ENCODE data around the gene CRACR2A. TPM values are rescaled to one million over a fixed set of nuclear protein-coding genes. Genes with fewer than 3 reads are reported as not detected.

The CRACR2A gene
- total and polyA plus RNA-seq, 5 donors from 2014 or later, result 8.2 to 42.9 (median 12.0) TPM

DNA sequence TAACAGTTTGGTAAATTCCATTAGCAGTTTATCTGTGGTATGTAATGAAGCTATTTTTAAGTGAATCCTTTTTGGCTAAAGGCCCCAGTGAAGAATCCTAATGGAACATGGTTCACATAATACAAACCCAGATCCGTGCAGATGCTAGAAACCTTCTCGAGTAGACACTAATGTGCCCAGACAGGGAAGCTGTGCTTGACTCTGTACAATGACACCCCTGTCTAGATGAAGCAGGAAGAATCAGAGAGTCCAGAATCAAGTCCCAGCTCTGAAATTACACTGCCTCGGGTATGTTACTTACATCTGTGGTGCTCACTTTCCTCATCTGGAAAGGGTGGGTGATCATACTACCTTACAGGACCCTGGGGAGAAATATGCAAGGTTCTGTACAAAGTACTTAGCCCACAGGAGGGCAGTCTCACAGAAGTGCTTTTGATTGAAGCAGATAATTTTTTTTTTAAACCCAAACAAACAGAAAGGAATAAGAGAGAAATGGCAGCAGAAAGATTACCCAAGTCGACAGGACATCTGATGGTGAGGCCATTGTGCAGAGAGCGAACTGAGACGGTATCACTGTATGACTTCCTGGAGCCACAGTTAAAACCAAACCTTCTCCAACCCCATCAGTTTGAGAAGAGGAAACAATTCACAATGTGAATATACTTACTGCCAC lies 8.5 kb downstream of the CRACR2A start:
- Mint-ChIP-seq H3K4me3 (peak overlapping the region in 3 of 4 donors; percentile 10 to 52 (median 47)), H3K27me3 (no peaks in the 10 kb centered on the region), H3K9me3 (peaks cover 0 to 5% (median 0%) of the 10 kb centered on the region in 7 donors), H3K27ac (peak overlapping the region; percentile 32 to 77 (median 60)), H3K36me3 (peaks cover 27% of the 10 kb centered on the region), H3K4me1 (peaks cover 16 to 56% (median 37%) of the 10 kb centered on the region in 4 donors)
- peaks cover 28% of the 10 kb centered on the region for H3K4me1 ChIP-seq (ENCODE audit: control insufficient read depth, insufficient read depth, low read length, poor library complexity, severe bottlenecking)
- no peaks in the 10 kb centered on the region for H3K9me3 ChIP-seq (ENCODE audit: control insufficient read depth in 2 of 2, low read length in 2 of 2)
- DNase-seq, result no peak
- H3K27ac ChIP-seq (ENCODE audit: insufficient read depth, low read length, poor library complexity, severe bottlenecking), result no peak overlapping the region
- H3K4me3 ChIP-seq (ENCODE audit: low read depth, low read length), result no peak overlapping the region
- peaks cover 30% of the 10 kb centered on the region for H3K36me3 ChIP-seq (ENCODE audit: control insufficient read depth, insufficient read depth, low read length)
- ATAC-seq (ENCODE audit: low read depth in 2 of 2), result no peak
- H3K27me3 ChIP-seq (ENCODE audit: control insufficient read depth, insufficient read depth, low read length), result no peaks in the 10 kb centered on the region

DNA sequence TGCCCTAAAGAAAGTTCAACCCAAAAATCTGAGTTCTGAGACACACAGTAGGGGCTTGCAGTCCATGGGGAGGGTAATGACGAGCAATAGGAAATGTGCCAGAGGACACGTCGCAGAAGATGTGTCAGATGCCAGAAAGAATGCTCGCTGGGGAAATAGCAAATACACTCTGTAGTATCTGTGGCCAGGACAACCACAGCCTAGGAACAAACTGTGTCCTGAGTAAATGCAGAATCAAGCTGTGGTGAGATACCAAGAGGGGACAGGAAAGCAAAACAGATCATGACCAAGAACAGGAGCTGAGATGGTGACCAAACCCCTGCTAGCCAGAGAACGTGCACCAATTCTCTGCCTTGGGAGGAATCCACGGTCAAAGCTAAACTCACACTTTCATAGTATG lies 9.1 kb downstream of the CRACR2A start:
- Histone ChIP-seq H3K36me3 (ENCODE audit: control insufficient read depth, insufficient read depth, low read length) (peaks cover 30% of the 10 kb centered on the region), H3K27me3 (ENCODE audit: control insufficient read depth, insufficient read depth, low read length) (no peaks in the 10 kb centered on the region), H3K9me3 (ENCODE audit: control insufficient read depth in 2 of 2, low read length in 2 of 2) (no peaks in the 10 kb centered on the region), H3K27ac (ENCODE audit: insufficient read depth, low read length, poor library complexity, severe bottlenecking) (no peak overlapping the region), H3K4me1 (ENCODE audit: control insufficient read depth, insufficient read depth, low read length, poor library complexity, severe bottlenecking) (peaks cover 26% of the 10 kb centered on the region), H3K4me3 (ENCODE audit: low read depth, low read length) (no peak overlapping the region)
- Mint-ChIP-seq H3K4me1 (peaks cover 13 to 51% (median 36%) of the 10 kb centered on the region in 4 donors), H3K27me3 (no peaks in the 10 kb centered on the region), H3K27ac (peak overlapping the region in 2 of 3 donors; percentile 60 to 76), H3K4me3 (peak overlapping the region in 2 of 4 donors; percentile 8 to 10), H3K36me3 (peaks cover 24% of the 10 kb centered on the region), H3K9me3 (peaks cover 0 to 5% (median 0%) of the 10 kb centered on the region in 7 donors)
- DNase-seq, result no peak
- no peak for ATAC-seq (ENCODE audit: low read depth in 2 of 2)

DNA sequence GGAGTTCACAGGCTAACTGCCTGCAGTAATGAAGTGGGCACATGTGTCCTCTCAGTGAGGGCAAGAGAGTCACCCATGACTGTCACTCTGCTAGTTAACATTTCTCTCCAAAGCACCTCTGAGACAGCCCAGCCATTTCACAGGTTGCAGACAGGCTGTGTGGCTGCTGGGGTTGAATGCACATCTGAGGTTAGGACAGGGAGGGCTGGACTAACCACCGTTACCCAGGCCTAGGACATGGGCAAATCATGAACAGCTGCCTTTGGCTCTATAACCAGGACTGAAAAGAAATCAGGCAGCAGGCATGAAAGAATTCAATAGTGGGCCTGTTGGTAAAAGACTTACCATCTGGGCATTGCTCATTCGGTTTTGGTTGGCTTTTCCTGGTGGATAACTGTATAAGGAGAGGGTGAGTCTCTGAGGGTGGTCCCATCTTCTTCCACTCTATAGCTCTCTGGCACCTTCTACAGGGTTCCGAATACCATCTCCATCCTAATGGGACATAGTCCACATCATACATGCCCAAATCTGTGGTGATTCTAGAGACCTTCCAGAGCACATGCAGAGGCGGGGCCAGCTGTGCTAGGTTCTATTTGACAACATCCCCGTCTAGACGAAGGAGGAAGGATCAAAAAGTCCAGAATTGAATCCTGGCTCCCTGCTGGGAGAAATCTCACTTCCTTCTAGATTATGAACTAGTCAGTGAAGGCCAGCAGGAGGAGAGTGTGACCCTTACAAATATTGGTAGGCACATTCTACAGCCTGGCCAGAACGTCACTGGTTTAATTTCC lies 10.8 kb downstream of the CRACR2A start:
- Mint-ChIP-seq H3K36me3 (peaks cover 28% of the 10 kb centered on the region), H3K4me1 (peaks cover 10 to 41% (median 32%) of the 10 kb centered on the region in 4 donors), H3K27ac (peak overlapping the region in 2 of 3 donors; percentile 16 to 17), H3K9me3 (peaks cover 0 to 5% (median 0%) of the 10 kb centered on the region in 7 donors), H3K4me3 (no peak overlapping the region), H3K27me3 (no peaks in the 10 kb centered on the region)
- no peak overlapping the region for H3K4me3 ChIP-seq (ENCODE audit: low read depth, low read length)
- no peaks in the 10 kb centered on the region for H3K9me3 ChIP-seq (ENCODE audit: control insufficient read depth in 2 of 2, low read length in 2 of 2)
- H3K36me3 ChIP-seq (ENCODE audit: control insufficient read depth, insufficient read depth, low read length), result peaks cover 31% of the 10 kb centered on the region
- DNase-seq (no peak), ATAC-seq (ENCODE audit: low read depth in 2 of 2) (no peak)
- no peak overlapping the region for H3K27ac ChIP-seq (ENCODE audit: insufficient read depth, low read length, poor library complexity, severe bottlenecking)
- no peaks in the 10 kb centered on the region for H3K27me3 ChIP-seq (ENCODE audit: control insufficient read depth, insufficient read depth, low read length)
- peaks cover 8% of the 10 kb centered on the region for H3K4me1 ChIP-seq (ENCODE audit: control insufficient read depth, insufficient read depth, low read length, poor library complexity, severe bottlenecking)

DNA sequence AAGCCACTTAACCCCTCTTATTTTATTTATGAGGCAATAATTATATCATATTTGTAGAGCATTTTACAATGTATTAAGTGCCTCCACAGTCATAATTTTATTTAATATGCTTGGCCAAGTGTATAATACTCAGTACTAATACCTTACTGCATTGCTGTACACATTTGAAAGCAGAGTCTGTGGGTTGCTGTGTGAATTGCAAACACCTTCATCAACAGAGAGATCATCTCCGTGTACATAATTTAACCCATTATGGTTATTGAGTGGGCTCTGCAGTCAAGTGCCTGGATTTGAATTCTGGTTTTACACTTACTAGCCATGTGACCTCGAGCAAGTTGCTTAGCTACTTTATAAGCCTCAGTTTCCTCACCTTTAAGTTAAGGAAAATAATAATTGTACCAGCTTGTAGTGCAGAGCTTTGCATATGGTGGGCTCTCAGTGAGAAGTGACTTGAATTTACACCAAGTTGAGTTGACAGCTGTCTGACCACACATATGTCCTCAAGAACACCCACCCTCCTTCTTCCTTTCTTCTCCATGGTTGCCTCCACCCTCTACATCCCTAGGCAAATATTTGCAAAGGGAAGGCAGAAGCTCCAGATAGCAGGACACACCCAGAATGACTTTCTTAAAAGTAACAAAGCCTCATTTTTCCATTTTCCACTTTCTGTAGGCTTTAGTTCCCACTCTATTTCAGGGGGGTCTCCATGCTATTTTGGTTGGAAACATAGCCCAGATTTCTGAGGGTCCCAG lies 12.3 kb downstream of the CRACR2A start:
- Mint-ChIP-seq H3K27me3 (no peaks in the 10 kb centered on the region), H3K9me3 (no peaks in the 10 kb centered on the region), H3K36me3 (peaks cover 24% of the 10 kb centered on the region), H3K4me1 (peaks cover 10 to 30% (median 24%) of the 10 kb centered on the region in 4 donors), H3K4me3 (no peak overlapping the region), H3K27ac (peak overlapping the region in 1 of 3 donors; percentile 16)
- H3K36me3 ChIP-seq (ENCODE audit: control insufficient read depth, insufficient read depth, low read length), result peaks cover 21% of the 10 kb centered on the region
- DNase-seq, result no peak
- H3K4me3 ChIP-seq (ENCODE audit: low read depth, low read length), result no peak overlapping the region
- no peak for ATAC-seq (ENCODE audit: low read depth in 2 of 2)
- no peaks in the 10 kb centered on the region for H3K27me3 ChIP-seq (ENCODE audit: control insufficient read depth, insufficient read depth, low read length)
- no peaks in the 10 kb centered on the region for H3K9me3 ChIP-seq (ENCODE audit: control insufficient read depth in 2 of 2, low read length in 2 of 2)
- no peak overlapping the region for H3K27ac ChIP-seq (ENCODE audit: insufficient read depth, low read length, poor library complexity, severe bottlenecking)
- no peaks in the 10 kb centered on the region for H3K4me1 ChIP-seq (ENCODE audit: control insufficient read depth, insufficient read depth, low read length, poor library complexity, severe bottlenecking)

DNA sequence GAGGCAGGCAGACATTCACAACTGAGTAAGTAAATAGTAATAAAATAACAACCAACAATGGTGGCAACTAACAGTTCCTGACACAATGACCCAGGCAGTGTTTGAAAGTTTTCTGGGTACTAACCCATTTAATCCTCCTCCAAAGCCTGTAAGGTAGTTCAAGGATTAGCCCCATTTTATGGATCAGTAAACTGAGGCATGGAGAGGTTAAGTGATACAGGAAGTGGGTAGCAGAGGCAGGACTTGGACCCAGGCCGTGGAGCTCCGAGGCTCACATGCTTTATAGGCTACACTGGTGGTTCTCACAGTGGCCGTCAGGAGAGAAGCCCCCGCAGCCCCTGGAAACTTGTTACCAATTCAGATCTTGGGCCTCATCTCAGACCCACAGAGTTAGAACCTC lies 17.5 kb downstream of the CRACR2A start:
- DNase-seq (no peak), ATAC-seq (ENCODE audit: low read depth in 2 of 2) (no peak)
- Histone ChIP-seq H3K4me3 (ENCODE audit: low read depth, low read length) (no peak overlapping the region), H3K9me3 (ENCODE audit: control insufficient read depth in 2 of 2, low read length in 2 of 2) (no peaks in the 10 kb centered on the region), H3K27ac (ENCODE audit: insufficient read depth, low read length, poor library complexity, severe bottlenecking) (no peak overlapping the region), H3K27me3 (ENCODE audit: control insufficient read depth, insufficient read depth, low read length) (no peaks in the 10 kb centered on the region), H3K4me1 (ENCODE audit: control insufficient read depth, insufficient read depth, low read length, poor library complexity, severe bottlenecking) (no peaks in the 10 kb centered on the region), H3K36me3 (ENCODE audit: control insufficient read depth, insufficient read depth, low read length) (peaks cover 35% of the 10 kb centered on the region)
- Mint-ChIP-seq H3K27me3 (no peaks in the 10 kb centered on the region), H3K4me1 (peaks cover 3 to 22% (median 6%) of the 10 kb centered on the region in 4 donors), H3K4me3 (no peak overlapping the region), H3K36me3 (peaks cover 30% of the 10 kb centered on the region), H3K27ac (no peak overlapping the region), H3K9me3 (no peaks in the 10 kb centered on the region)

DNA sequence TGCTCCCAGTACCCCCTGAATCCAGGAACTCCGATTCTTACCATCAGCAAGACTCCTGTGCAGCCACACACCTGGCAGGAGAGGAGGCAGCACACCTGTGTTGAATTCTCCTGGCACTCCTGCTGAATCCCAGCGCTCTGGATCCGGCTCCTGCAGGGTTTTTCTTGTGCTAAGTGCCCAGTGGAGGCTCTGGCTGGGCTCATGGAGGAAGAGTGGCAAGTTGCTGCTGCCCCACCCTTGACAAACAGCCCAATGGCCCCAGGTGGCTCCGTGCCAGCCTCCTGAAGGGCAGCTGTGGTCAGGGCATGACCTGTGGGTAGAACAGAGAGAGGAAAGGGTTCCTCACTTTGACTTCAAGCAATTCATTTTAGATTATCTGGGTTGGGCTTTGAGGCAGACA lies 20.0 kb downstream of the CRACR2A start:
- H3K4me3 ChIP-seq (ENCODE audit: low read depth, low read length), result no peak overlapping the region
- DNase-seq (no peak), ATAC-seq (ENCODE audit: low read depth in 2 of 2) (no peak)
- H3K36me3 ChIP-seq (ENCODE audit: control insufficient read depth, insufficient read depth, low read length), result peaks cover 57% of the 10 kb centered on the region
- Mint-ChIP-seq H3K27me3 (no peaks in the 10 kb centered on the region), H3K4me1 (peaks cover 7 to 15% (median 12%) of the 10 kb centered on the region in 4 donors), H3K9me3 (no peaks in the 10 kb centered on the region), H3K4me3 (no peak overlapping the region), H3K27ac (no peak overlapping the region), H3K36me3 (peaks cover 47% of the 10 kb centered on the region)
- no peak overlapping the region for H3K27ac ChIP-seq (ENCODE audit: insufficient read depth, low read length, poor library complexity, severe bottlenecking)
- no peaks in the 10 kb centered on the region for H3K9me3 ChIP-seq (ENCODE audit: control insufficient read depth in 2 of 2, low read length in 2 of 2)
- no peaks in the 10 kb centered on the region for H3K4me1 ChIP-seq (ENCODE audit: control insufficient read depth, insufficient read depth, low read length, poor library complexity, severe bottlenecking)
- no peaks in the 10 kb centered on the region for H3K27me3 ChIP-seq (ENCODE audit: control insufficient read depth, insufficient read depth, low read length)

DNA sequence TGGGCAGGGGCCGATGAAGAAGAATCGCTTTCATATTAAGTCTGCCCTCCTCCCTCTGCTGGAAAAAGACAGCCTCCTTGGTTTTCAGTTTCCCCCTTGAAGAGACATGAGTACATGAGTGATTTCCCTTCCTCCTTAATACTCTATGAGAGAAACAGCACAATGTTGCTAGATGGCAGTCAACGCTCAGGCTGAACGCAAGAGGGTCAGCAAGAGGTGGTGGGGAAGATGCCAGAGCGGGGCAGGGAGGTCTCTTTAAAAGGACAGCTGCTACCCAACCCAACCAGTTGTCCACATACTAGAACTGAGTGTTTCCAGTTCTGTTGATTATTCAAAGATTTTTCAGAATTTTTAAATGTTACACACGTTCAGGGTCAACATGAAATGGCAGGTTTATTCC lies 22.8 kb downstream of the CRACR2A start:
- H3K4me1 ChIP-seq (ENCODE audit: control insufficient read depth, insufficient read depth, low read length, poor library complexity, severe bottlenecking), result no peaks in the 10 kb centered on the region
- no peak overlapping the region for H3K27ac ChIP-seq (ENCODE audit: insufficient read depth, low read length, poor library complexity, severe bottlenecking)
- Mint-ChIP-seq H3K4me1 (peaks cover 9 to 34% (median 24%) of the 10 kb centered on the region in 4 donors), H3K9me3 (peaks cover 0 to 4% (median 0%) of the 10 kb centered on the region in 7 donors), H3K27ac (peak overlapping the region; percentile 20 to 49 (median 28)), H3K4me3 (no peak overlapping the region), H3K27me3 (no peaks in the 10 kb centered on the region), H3K36me3 (peaks cover 60% of the 10 kb centered on the region)
- DNase-seq (no peak), ATAC-seq (ENCODE audit: low read depth in 2 of 2) (no peak)
- peaks cover 70% of the 10 kb centered on the region for H3K36me3 ChIP-seq (ENCODE audit: control insufficient read depth, insufficient read depth, low read length)
- H3K27me3 ChIP-seq (ENCODE audit: control insufficient read depth, insufficient read depth, low read length), result no peaks in the 10 kb centered on the region
- no peak overlapping the region for H3K4me3 ChIP-seq (ENCODE audit: low read depth, low read length)
- no peaks in the 10 kb centered on the region for H3K9me3 ChIP-seq (ENCODE audit: control insufficient read depth in 2 of 2, low read length in 2 of 2)

All from CD4-positive, CD25-positive, alpha-beta regulatory T cell (primary cell).